Measurements from ENCODE around the gene PPP1R1C. TPM values are rescaled to one million over a fixed set of nuclear protein-coding genes. Genes with fewer than 3 reads are reported as not detected.

PPP1R1C gene
- total RNA-seq (2022; extraction: Qiagen RNA extraction), result 1.6 to 2.2 TPM (median 1.8 TPM) in 5 replicates

GRCh38 chr2:181985632-181986205, at the start of gene PPP1R1C:
Gene PPP1R1C, plus strand, starts transcription at chr2:181985853. Its CDS starts 258 bp downstream, at chr2:181986111.

Other genes starting within 250 kb of the PPP1R1C start
- gene ITPRID2, start 94.1 kb upstream of the PPP1R1C start, total RNA-seq (2022; extraction: Qiagen RNA extraction), result 48.2 to 65.3 TPM (median 57.9 TPM) in 5 replicates

All from A549 treated with CORT108297 at 1 μM for 4 hours (cell line).